Gastroesophageal sphincter (tissue), 4 donors: Measurements from ENCODE around the gene OLA1. TPM values are rescaled to one million over a fixed set of nuclear protein-coding genes. Genes with fewer than 3 reads are reported as not detected.
A peak's percentile ranks its signal among the peaks of the same experiment; 100 is the strongest.
"Not testable (repeated sequence)": the region's sequence is repeated elsewhere in the genome, so short reads cannot be mapped to it uniquely, and the experiment has no call there.

Experiments used
- ATAC-seq: fragments of 150-250 bp; one replicate; pipeline ENCODE4 v1.9.1; 2016; ENCODE audit warnings: mild to moderate bottlenecking, moderate library complexity
- H3K27ac ChIP-seq, 4 donors: fragments of 200-600 bp; sonication (generic) in 3 of 4; 1 replicate in 3 of 4; 2 replicates in 1 of 4; pipeline ENCODE4 v1.5.1; 2016 to 2019
- H3K27me3 ChIP-seq: fragments of 200-600 bp; sonication (generic); one replicate; pipeline ENCODE4 v1.5.1; 2019
- H3K36me3 ChIP-seq, 2 donors: fragments of 200-600 bp; sonication (generic); one replicate each; pipeline ENCODE4 v1.5.1; 2019; ENCODE audit warnings: control low read depth in 1 of 2
- H3K4me1 ChIP-seq, 3 donors: fragments of 200-600 bp; sonication (generic); 1 replicate in 2 of 3; 2 replicates in 1 of 3; pipeline ENCODE4 v1.5.1; 2016 to 2019; ENCODE audit warnings: control low read depth in 2 of 3
- H3K4me3 ChIP-seq, 2 donors: fragments of 200-600 bp; sonication (generic); one replicate each; pipeline ENCODE4 v1.5.1; 2019; ENCODE audit warnings: mild to moderate bottlenecking in 1 of 2, moderate library complexity in 1 of 2
- H3K9me3 ChIP-seq, 3 donors: fragments of 200-600 bp; sonication (generic); one replicate each; pipeline ENCODE4 v1.5.1; 2017 to 2019; ENCODE audit warnings: control low read depth in 2 of 3
- EP300 ChIP-seq: sonication (generic); formaldehyde crosslinking; IDR thresholded peaks from one replicate; pipeline ENCODE4 v1.6.1; 2017; ENCODE audit warnings: antibody characterized with exemption, mild to moderate bottlenecking
- POLR2A ChIP-seq, 2 donors: fragments of 450-650 bp; IDR thresholded peaks; one replicate each; pipeline ENCODE4 v1.6.1; 2017; ENCODE audit warnings: antibody characterized with exemption in 2 of 2, mild to moderate bottlenecking in 2 of 2, moderate library complexity in 1 of 2
- POLR2AphosphoS5 ChIP-seq: sonication (generic); formaldehyde crosslinking; IDR thresholded peaks from one replicate; pipeline ENCODE4 v1.6.1; 2017; ENCODE audit warnings: antibody characterized with exemption
- WGBS, 2 donors: methylation state at CpG; one replicate each; pipeline ENCODE4 v1.1.5; 2018; ENCODE audit warnings: low coverage in 1 of 2; 5-methylcytosine and 5-hydroxymethylcytosine counted together
- total RNA-seq, 4 donors: library from RNA; depleted of rRNA; stranded (reverse); fragments of >200 nt; gene quantifications; one replicate each; pipeline ENCODE4 v1.1.0, GENCODE V29; 2016
- TF ChIP-seq, protein P1 (sequence below), 4 experiments: fragments of 200-600 bp in 2 of 4; fragments of 450-650 bp in 2 of 4; sonication (generic) in 1 of 4; IDR thresholded peaks; one replicate each; pipeline ENCODE4 v1.5.1; 2017 to 2019; ENCODE audit warnings: antibody characterized with exemption in 4 of 4, mild to moderate bottlenecking in 2 of 4, moderate library complexity in 2 of 4

Gene OLA1
- total RNA-seq, 4 donors from 2014 or later: 57.1 to 90.4 (median 72.1) TPM

- TF ChIP-seq POLR2A (IDR thresholded peaks at IDR 0.05) (no peak), EP300 (no peak)
- no peak for ATAC-seq
- H3K4me1 ChIP-seq: peaks cover 0 to under 1% (median 0%) of the 10 kb centered on the region in 3 donors
- no peak overlapping the region for H3K4me3 ChIP-seq
- H3K9me3 ChIP-seq: no peaks in the 10 kb centered on the region
- H3K27ac ChIP-seq: no peak overlapping the region
- no peaks in the 10 kb centered on the region for H3K27me3 ChIP-seq
- 87 to 90% methylated on average over 1 to 6 of the region's 6 CpGs for WGBS, 2 donors
- H3K36me3 ChIP-seq: no peaks in the 10 kb centered on the region
Observed at GRCh38 chr2:174254267-174254666, 5.9 kb upstream of the OLA1 start.

DNA sequence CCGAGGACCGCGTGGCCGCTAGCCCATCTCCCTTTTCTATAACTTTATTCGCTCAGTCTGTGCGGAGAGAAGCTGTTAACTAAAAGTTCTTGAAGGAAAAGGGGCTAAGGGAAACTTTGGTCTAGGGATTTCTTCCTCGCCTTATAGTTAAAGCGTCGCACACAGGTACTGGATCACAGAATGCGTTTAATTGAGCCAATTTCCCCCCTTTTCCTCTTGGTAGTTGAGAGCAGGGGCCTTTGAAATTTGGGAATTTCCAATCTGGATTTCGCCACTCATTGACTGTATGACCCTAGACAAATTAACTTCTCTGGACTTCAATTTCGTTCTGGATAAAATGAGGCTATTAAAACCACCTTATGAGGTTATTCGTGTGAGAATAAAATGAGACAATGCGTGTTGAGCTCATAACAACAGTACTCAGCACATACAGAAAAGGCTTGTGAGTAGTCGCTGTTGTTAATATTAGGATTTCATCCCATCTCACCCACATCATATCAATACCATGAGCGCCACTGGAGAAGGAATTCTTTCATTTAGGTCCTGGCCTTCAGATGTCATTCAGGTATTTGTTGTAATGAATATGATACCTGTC lies 763 bp upstream of the OLA1 start:
- Histone ChIP-seq H3K9me3 (no peaks in the 10 kb centered on the region), H3K27me3 (no peaks in the 10 kb centered on the region), H3K4me3 (peak overlapping the region; percentile 74 to 77), H3K4me1 (peaks cover 0 to 21% (median 11%) of the 10 kb centered on the region in 3 donors), H3K36me3 (peaks cover 0 to 13% of the 10 kb centered on the region in 2 donors), H3K27ac (peak overlapping the region; percentile 2 to 89 (median 86))
- 61 to 71% methylated on average over 7 to 12 of the region's 16 CpGs for WGBS, 2 donors
- no peak for ATAC-seq
- TF ChIP-seq POLR2A (IDR thresholded peaks at IDR 0.05) (no peak), POLR2AphosphoS5 (no peak), EP300 (no peak)
- TF ChIP-seq, protein P1, sequence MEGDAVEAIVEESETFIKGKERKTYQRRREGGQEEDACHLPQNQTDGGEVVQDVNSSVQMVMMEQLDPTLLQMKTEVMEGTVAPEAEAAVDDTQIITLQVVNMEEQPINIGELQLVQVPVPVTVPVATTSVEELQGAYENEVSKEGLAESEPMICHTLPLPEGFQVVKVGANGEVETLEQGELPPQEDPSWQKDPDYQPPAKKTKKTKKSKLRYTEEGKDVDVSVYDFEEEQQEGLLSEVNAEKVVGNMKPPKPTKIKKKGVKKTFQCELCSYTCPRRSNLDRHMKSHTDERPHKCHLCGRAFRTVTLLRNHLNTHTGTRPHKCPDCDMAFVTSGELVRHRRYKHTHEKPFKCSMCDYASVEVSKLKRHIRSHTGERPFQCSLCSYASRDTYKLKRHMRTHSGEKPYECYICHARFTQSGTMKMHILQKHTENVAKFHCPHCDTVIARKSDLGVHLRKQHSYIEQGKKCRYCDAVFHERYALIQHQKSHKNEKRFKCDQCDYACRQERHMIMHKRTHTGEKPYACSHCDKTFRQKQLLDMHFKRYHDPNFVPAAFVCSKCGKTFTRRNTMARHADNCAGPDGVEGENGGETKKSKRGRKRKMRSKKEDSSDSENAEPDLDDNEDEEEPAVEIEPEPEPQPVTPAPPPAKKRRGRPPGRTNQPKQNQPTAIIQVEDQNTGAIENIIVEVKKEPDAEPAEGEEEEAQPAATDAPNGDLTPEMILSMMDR (IDR thresholded peaks at IDR 0.05): no peak

DNA sequence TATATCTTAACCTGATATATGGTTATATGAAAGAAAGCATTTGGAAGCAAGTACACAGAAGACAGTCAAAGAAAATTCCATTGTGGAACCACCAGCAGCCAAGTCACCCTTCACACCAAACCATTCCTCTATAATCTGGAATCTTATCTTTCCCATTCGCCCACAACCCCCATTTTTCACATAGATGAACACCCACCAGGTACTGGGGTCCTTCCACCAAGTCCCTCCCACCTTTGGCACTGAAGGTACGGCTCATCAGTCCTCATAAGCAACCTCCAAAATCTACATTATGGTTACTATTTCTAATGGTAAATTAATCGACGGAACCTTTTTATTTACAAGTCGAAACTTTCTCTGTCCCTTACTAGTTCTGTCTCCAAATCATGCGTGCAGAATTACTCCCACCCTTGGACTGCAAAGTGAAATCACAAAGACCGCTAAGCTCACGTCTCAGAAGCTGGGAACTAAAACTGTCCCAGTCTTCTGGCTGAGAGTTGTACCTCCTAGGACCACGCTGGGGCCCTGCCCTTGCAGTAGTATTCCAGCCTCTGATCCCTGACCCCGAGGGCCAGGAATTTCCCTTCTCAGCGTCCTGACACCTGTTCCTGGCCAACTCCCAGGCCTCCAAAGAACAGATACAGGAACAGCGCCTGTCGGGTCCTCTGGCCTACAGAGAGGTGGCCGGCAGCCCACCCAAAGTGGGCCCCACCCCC lies 702 bp downstream of the OLA1 start:
- peaks cover 0 to 21% (median 11%) of the 10 kb centered on the region in 3 donors for H3K4me1 ChIP-seq
- no peaks in the 10 kb centered on the region for H3K27me3 ChIP-seq
- 40 to 49% methylated on average over 4 to 8 of the region's 14 CpGs for WGBS, 2 donors
- TF ChIP-seq EP300 (no peak), POLR2A (IDR thresholded peaks at IDR 0.05) (no peak), POLR2AphosphoS5 (no peak)
- TF ChIP-seq, protein P1 (IDR thresholded peaks at IDR 0.05): no peak
- peak overlapping the region; percentile 74 to 77 for H3K4me3 ChIP-seq
- no peak for ATAC-seq
- H3K9me3 ChIP-seq: no peaks in the 10 kb centered on the region
- peak overlapping the region; percentile 52 to 89 (median 86) for H3K27ac ChIP-seq
- H3K36me3 ChIP-seq: peaks cover 0 to 22% of the 10 kb centered on the region in 2 donors

DNA sequence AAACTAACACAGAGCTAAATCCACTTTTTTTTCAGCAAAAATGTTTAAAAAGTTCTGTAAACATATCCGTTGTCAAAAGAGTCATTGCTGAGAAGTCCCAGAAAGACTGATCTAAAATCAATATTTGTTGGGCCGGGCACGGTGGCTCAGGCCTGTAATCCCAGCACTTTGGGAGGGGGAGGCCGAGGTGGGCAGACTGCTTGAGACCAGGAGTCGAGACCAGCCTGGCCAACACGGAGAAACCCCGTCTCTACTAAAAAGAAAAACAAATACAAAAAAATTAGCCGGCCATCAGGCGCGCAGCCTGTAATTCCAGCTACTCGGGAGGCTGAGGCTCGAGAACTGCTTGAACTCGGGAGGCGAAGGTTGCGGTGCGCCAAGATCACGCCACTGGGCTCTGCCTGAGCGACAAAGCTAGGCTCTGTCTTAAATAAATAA lies 1.4 kb downstream of the OLA1 start:
- no peaks in the 10 kb centered on the region for H3K9me3 ChIP-seq
- H3K4me1 ChIP-seq: peaks cover 0 to 21% (median 11%) of the 10 kb centered on the region in 3 donors
- WGBS, 2 donors: 75 to 91% methylated on average over 9 to 15 of the region's 18 CpGs
- no peak for ATAC-seq
- TF ChIP-seq, protein P1 (IDR thresholded peaks at IDR 0.05): no peak
- TF ChIP-seq POLR2A (IDR thresholded peaks at IDR 0.05) (no peak), EP300 (no peak), POLR2AphosphoS5 (no peak)
- H3K27ac ChIP-seq: no peak overlapping the region
- H3K4me3 ChIP-seq: no peak overlapping the region
- no peaks in the 10 kb centered on the region for H3K27me3 ChIP-seq
- H3K36me3 ChIP-seq: peaks cover 0 to 27% of the 10 kb centered on the region in 2 donors

- 86 to 94% methylated on average over 5 of the region's 6 CpGs for WGBS, 2 donors
- H3K27ac ChIP-seq, H3K27me3 ChIP-seq, H3K9me3 ChIP-seq, ATAC-seq, H3K4me3 ChIP-seq: not testable (repeated sequence)
- Histone ChIP-seq H3K36me3 (peaks cover 0 to 33% of the 10 kb centered on the region in 2 donors), H3K4me1 (peaks cover 0 to 21% (median 11%) of the 10 kb centered on the region in 3 donors)
Observed at GRCh38 chr2:174245628-174246027, 2.7 kb downstream of the OLA1 start.

DNA sequence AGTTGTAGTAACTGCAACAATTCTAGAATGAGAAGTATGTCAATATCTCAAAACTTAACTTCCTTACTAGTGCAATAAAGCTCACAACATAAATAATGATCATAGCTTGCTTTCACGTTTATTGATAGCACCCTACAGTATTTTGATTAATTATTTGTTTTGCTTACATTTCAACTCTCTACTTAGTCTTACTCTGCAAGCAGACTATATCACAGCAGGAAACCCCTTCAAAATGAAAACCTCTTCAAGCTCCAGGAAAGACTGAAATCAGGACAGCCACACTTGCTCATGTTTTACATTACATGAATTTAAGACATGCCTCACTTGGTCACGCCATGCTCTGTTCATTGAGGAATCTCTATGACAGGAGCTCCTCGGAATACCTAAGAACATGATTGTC lies 3.3 kb downstream of the OLA1 start:
- Histone ChIP-seq H3K4me1 (peaks cover 0 to 21% (median 11%) of the 10 kb centered on the region in 3 donors), H3K27ac (no peak overlapping the region), H3K36me3 (peaks cover 0 to 33% of the 10 kb centered on the region in 2 donors), H3K27me3 (no peaks in the 10 kb centered on the region), H3K4me3 (no peak overlapping the region), H3K9me3 (no peaks in the 10 kb centered on the region)
- TF ChIP-seq POLR2AphosphoS5 (no peak), POLR2A (IDR thresholded peaks at IDR 0.05) (no peak), EP300 (no peak)
- TF ChIP-seq, protein P1 (IDR thresholded peaks at IDR 0.05): no peak
- WGBS, 2 donors: 95 to 100% methylated on average over 3 of the region's 3 CpGs
- ATAC-seq: no peak
